Left cardiac atrium (tissue), 4 donors: ENCODE data around the gene NCKAP5. TPM values are rescaled to one million over a fixed set of nuclear protein-coding genes. Genes with fewer than 3 reads are reported as not detected.
A peak's percentile ranks its signal among the peaks of the same experiment; 100 is the strongest.
"Not testable (repeated sequence)": the region's sequence is repeated elsewhere in the genome, so short reads cannot be mapped to it uniquely, and the experiment has no call there.

Experiments
- ATAC-seq, 2 donors: fragments of 200-7000 bp; cut with Tn5 transposase; one replicate each; pipeline ENCODE4 v1.9.1; 2020; ENCODE audit warnings: mild to moderate bottlenecking in 2 of 2, moderate library complexity in 2 of 2
- DNase-seq: peaks from one replicate; pipeline ENCODE4 v3.0.0-alpha.2; 2020
- intact Hi-C, 2 donors: fragments of 100-400 bp; cut with DNase I; formaldehyde crosslinking; loops; one replicate each; pipeline versions ENCODE4 v1.14.1 to v1.15.1; 2022 to 2023
- total RNA-seq, 2 donors: library from RNA; stranded (reverse); fragmentation: NEBNext Ultra II Directional; extraction: Animal tissue kit (Norgen Biotek cat#: 25700); gene quantifications; one replicate each; pipeline ENCODE4 v1.2.1, GENCODE V29; 2021
- donor health status: DM: no; HTN: yes; CAD: no.
- donor health status: DM: no; HTN: yes; CAD: no; lungs with severe emphysema.
- donor health status: DM: yes; HTN: yes; CAD: no.
- donor health status: Dilated cardiomyopathy.

The NCKAP5 gene
- total RNA-seq, 2 donors from 2014 or later, result 5.8 to 6.2 TPM

- ATAC-seq, result no peak
- no peak for DNase-seq
- intact Hi-C loops, result no loop called here
Measured at GRCh38 chr2:133221398-133221797, 346.9 kb downstream of the NCKAP5 start.

GRCh38 chr2:133218204-133218603 lies 350.1 kb downstream of the NCKAP5 start:
- no peak for ATAC-seq
- DNase-seq, result no peak
- intact Hi-C loops, result no loop called here

GRCh38 chr2:133215477-133215876 lies 352.8 kb downstream of the NCKAP5 start:
- no peak for DNase-seq
- intact Hi-C loops, result no loop called here

GRCh38 chr2:133213651-133214050 lies 354.6 kb downstream of the NCKAP5 start:
- intact Hi-C loops, result no loop called here
- ATAC-seq, result no peak
- DNase-seq, result no peak

More at GRCh38 chr2:133215477-133215876, 352.8 kb downstream of the NCKAP5 start:
- ATAC-seq, result no peak

- no peak for ATAC-seq
- intact Hi-C loops, result no loop called here
- no peak for DNase-seq
Measured at GRCh38 chr2:133209325-133209724, 358.9 kb downstream of the NCKAP5 start.

- DNase-seq, intact Hi-C loops, ATAC-seq: not testable (repeated sequence)
Measured at GRCh38 chr2:133206666-133207065, 361.6 kb downstream of the NCKAP5 start.

- intact Hi-C loops, result no loop called here
- ATAC-seq, result no peak
- no peak for DNase-seq
Measured at GRCh38 chr2:133204421-133204820, 363.8 kb downstream of the NCKAP5 start.

GRCh38 chr2:133200684-133201421 lies 367.4 kb downstream of the NCKAP5 start:
- ATAC-seq, result peak in 1 of 2 donors; percentile 77
- no peak for DNase-seq
- intact Hi-C loops, result no loop called here

GRCh38 chr2:133198678-133199077 lies 369.6 kb downstream of the NCKAP5 start:
- ATAC-seq (no peak), DNase-seq (no peak)
- intact Hi-C loops, result no loop called here

- no peak for ATAC-seq
- DNase-seq, result no peak
- intact Hi-C loops, result no loop called here
Measured at GRCh38 chr2:133197156-133197555, 371.1 kb downstream of the NCKAP5 start.

GRCh38 chr2:133194777-133195335 lies 373.4 kb downstream of the NCKAP5 start:
- ATAC-seq (no peak), DNase-seq (no peak)
- intact Hi-C loops, result no loop called here

GRCh38 chr2:133194362-133194655 lies 374.0 kb downstream of the NCKAP5 start:
- no peak for DNase-seq
- intact Hi-C loops, result no loop called here
- ATAC-seq, result no peak

GRCh38 chr2:133193544-133194361 lies 374.5 kb downstream of the NCKAP5 start:
- no peak for ATAC-seq
- DNase-seq, result no peak
- intact Hi-C loops, result no loop called here

- intact Hi-C loops, result no loop called here
Measured at GRCh38 chr2:133192028-133192427, 376.2 kb downstream of the NCKAP5 start.

GRCh38 chr2:133177196-133177595 lies 391.1 kb downstream of the NCKAP5 start:
- intact Hi-C loops, result loop anchor here (10.0 kb wide), 2 partner anchors 512 to 632 kb away; no protein-coding TSS in a partner anchor
- ATAC-seq (no peak), DNase-seq (no peak)

More at GRCh38 chr2:133192028-133192427, 376.2 kb downstream of the NCKAP5 start:
- ATAC-seq, result no peak
- no peak for DNase-seq

GRCh38 chr2:133175926-133176325 lies 392.3 kb downstream of the NCKAP5 start:
- intact Hi-C loops, result loop anchor here (10.0 kb wide), 2 partner anchors 511 to 631 kb away; no protein-coding TSS in a partner anchor
- no peak for ATAC-seq

GRCh38 chr2:133173224-133173623 lies 395.0 kb downstream of the NCKAP5 start:
- ATAC-seq (no peak), DNase-seq (no peak)
- intact Hi-C loops, result loop anchor here (5.0 to 10.0 kb wide), 3 partner anchors 508 to 628 kb away; no protein-coding TSS in a partner anchor

More at GRCh38 chr2:133175926-133176325, 392.3 kb downstream of the NCKAP5 start:
- no peak for DNase-seq

- intact Hi-C loops, result loop anchor here (5.0 to 10.0 kb wide), 3 partner anchors 507 to 627 kb away; no protein-coding TSS in a partner anchor
- DNase-seq (no peak), ATAC-seq (peak in 1 of 2 donors; percentile 24)
Measured at GRCh38 chr2:133171393-133172004, 396.8 kb downstream of the NCKAP5 start.

GRCh38 chr2:133169274-133169912 lies 398.9 kb downstream of the NCKAP5 start:
- intact Hi-C loops, result no loop called here
- ATAC-seq (no peak), DNase-seq (no peak)
